Liver (tissue), 3 donors: Measurements from ENCODE around the gene TRMO.

Experiments
- CTCF ChIP-seq: fragments of 150-350 bp; IDR thresholded peaks from 2 replicates; pipeline ENCODE4 v1.5.1; 2017; ENCODE audit warnings: improper control_type of control experiment, low read depth, low read length; ENCODE audit not compliant: missing input control
- EGR1 ChIP-seq, 2 donors: IDR thresholded peaks; 2 replicates each; pipeline ENCODE4 v1.6.1; 2016 to 2018; ENCODE audit warnings: antibody characterized with exemption in 2 of 2, low read depth in 2 of 2
- GABPA ChIP-seq, 2 donors: IDR thresholded peaks in 1 of 2; conservative IDR thresholded peaks in 1 of 2; 2 replicates each; pipeline ENCODE4 v1.6.1; 2016; ENCODE audit warnings: antibody characterized with exemption in 2 of 2, mild to moderate bottlenecking in 1 of 2, moderate library complexity in 1 of 2
- MAX ChIP-seq: IDR thresholded peaks from 2 replicates; pipeline ENCODE4 v1.6.1; 2016; ENCODE audit warnings: antibody characterized with exemption
- REST ChIP-seq: IDR thresholded peaks from 2 replicates; pipeline ENCODE4 v1.6.1; 2016; ENCODE audit warnings: antibody characterized with exemption, mild to moderate bottlenecking
- RXRA ChIP-seq, 2 donors: IDR thresholded peaks; 2 replicates each; pipeline ENCODE4 v1.6.1; 2017 to 2018; ENCODE audit warnings: antibody characterized with exemption in 2 of 2, mild to moderate bottlenecking in 1 of 2
- SP1 ChIP-seq: IDR thresholded peaks from 2 replicates; pipeline ENCODE4 v1.6.1; 2018; ENCODE audit warnings: antibody characterized with exemption, mild to moderate bottlenecking
- donor health status: healthy.
- donor health status: healthy.

- TF ChIP-seq CTCF, result no peak
- TF ChIP-seq MAX, result no peak
- TF ChIP-seq SP1, result no peak
- no peak for TF ChIP-seq REST
- TF ChIP-seq GABPA (IDR thresholded peaks at IDR 0.05 in 1 of 2, conservative IDR thresholded peaks at IDR 0.05 in 1 of 2), result no peak
- TF ChIP-seq EGR1 (IDR thresholded peaks at IDR 0.05; ENCODE audit: low read depth in 2 of 2), result no peak
- no peak for TF ChIP-seq RXRA (IDR thresholded peaks at IDR 0.05)
Measured at GRCh38 chr9:97962575-97962974, 40.3 kb upstream of the TRMO start.
